GM20000 (cell line): ENCODE measurements around the gene TMEM94.

ENCODE experiments used
- DNase-seq: peaks from one replicate; pipeline ENCODE4 v3.0.0; 2012; ENCODE audit warnings: low spot score
- TF ChIP-seq, protein P1 (sequence below): IDR thresholded peaks from 2 replicates; pipeline ENCODE4 v1.5.1; 2012; ENCODE audit warnings: mild to moderate bottlenecking, control low read depth; ENCODE audit errors: extremely low read depth, missing control alignments

The TMEM94 gene

DNA sequence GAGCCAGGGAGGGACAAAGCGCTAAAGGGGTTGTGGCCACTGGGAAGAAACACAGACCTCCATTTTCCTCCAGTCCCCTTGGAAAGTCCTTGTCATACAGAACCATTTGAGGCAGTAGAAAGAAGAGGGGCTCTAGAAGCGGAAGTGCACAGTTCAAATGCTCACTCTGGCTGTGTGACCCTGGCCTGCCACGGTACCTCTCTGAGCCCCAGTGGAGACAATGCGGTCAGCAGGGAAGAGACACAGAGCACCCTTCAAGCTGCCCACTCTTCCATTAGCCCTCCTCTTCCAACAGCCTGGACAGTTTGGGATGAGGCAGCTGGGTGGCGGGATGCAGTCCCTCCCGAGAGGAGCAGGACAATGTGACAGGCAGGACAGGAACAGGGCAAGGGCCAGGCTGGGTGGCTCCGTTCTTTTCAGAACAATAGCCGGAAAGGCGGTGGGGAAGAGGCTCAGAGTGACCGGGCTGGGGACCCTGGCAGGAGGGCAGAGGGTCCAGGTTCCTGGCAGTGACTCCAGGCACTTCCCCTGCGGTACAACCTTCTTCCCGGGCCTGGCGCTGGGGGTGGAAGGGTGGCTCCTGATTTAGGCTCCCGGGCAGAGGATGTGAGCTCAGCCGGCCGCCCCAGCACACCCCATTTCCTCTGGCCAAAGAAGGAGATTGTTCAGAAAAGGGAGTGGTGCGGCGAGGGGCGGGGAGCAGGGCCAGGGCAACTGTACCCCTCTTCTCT, 53.3 kb downstream of the TMEM94 start:
- TF ChIP-seq, protein P1, sequence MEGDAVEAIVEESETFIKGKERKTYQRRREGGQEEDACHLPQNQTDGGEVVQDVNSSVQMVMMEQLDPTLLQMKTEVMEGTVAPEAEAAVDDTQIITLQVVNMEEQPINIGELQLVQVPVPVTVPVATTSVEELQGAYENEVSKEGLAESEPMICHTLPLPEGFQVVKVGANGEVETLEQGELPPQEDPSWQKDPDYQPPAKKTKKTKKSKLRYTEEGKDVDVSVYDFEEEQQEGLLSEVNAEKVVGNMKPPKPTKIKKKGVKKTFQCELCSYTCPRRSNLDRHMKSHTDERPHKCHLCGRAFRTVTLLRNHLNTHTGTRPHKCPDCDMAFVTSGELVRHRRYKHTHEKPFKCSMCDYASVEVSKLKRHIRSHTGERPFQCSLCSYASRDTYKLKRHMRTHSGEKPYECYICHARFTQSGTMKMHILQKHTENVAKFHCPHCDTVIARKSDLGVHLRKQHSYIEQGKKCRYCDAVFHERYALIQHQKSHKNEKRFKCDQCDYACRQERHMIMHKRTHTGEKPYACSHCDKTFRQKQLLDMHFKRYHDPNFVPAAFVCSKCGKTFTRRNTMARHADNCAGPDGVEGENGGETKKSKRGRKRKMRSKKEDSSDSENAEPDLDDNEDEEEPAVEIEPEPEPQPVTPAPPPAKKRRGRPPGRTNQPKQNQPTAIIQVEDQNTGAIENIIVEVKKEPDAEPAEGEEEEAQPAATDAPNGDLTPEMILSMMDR = no peak
- no peak for DNase-seq

DNA sequence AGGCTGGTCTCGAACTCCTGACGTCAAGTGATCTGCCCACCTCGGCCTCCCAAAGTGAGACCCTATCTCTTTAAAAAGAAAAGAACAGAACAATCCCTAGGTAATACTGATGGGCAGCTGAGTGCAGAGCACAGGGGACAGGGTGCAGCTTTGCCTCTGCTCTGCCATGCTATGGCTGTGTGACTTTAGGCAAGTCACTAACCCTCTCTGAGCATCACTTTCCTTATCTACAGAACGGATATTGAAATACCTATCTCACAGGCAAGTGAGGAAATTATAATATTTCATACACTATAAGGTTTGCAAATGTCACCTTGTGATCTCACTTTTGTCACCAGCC, 54.8 kb downstream of the TMEM94 start:
- DNase-seq = no peak
- TF ChIP-seq, protein P1 = no peak

DNA sequence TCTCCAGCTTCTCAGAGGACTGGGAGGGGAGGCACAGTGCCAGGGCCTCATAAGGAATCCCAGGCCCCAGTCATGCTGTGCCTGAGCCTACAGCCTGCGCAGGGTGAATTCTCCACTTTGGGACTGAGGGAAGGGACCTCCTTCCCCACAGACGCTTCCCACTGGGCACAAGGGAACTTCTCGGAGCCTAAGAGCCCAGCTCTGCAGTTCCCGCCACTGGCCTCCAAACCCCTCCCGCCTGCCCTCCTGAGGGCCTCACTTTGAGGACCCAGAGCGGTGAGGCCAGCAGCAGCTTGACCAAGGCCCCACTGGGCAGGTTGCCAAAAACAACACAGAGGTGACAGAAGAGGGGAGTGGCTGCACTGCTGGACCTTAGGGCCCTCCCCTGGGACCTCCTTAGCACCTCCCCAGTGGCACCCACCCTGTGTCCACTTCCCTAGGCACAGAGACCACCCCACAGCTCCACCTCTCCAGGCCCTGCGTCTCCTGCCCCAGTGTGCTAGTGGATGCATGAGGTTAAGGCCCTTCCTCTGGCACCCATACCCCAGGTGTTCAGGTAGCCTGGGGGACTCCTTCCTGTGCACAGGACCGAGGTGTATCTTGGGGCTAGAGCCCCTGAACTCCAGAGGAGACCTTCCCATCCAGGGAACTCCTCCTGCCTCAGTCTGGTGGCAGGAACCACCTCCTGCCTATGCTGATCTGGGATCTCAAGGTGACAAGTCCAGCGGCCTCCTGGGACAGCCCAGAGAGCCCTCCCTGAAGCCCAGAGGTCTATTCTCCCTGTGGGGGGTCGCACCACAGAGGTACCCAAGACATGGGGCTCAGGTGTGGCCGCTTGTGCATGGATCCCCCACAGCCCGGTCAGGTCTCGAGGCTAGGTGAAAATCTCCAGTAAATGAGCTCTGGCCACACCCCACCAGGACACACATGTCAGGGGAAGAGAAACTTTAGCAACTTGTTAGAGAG, 55.5 kb downstream of the TMEM94 start:
- no peak for DNase-seq
- TF ChIP-seq, protein P1 = no peak

DNA sequence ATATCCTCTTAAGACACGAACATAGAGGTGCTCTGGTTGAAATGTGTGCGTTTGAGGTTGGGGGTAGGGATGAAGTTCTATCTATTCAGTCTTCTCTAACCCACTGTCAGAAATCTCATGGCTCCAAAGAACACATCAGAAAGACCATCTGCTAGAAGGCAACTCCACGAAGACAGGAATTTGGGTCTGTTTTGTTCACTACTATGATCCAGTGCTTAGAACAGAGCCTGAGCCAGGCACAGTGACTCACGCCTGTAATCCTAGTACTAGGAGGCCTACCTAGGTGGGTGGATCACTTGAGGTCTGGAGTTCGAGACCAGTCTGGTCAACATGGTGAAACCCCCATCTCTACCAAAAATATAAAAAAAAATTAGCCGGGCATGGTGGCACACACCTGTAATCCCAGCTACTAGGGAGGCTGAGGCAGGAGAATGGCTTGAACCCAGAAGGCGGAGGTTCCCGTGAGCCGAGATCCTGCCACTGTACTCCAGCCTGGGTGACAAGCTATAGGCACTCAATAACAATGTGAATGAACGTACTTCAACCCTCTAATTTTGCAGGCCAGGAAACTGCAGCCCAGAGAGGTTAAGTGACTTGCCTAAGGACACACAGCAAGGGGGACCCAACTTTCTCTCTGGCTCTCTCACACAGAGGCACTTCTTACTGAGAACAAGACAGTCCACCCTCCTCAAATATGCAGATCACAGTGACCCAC, 56.6 kb downstream of the TMEM94 start:
- TF ChIP-seq, protein P1 = no peak
- DNase-seq = no peak

DNA sequence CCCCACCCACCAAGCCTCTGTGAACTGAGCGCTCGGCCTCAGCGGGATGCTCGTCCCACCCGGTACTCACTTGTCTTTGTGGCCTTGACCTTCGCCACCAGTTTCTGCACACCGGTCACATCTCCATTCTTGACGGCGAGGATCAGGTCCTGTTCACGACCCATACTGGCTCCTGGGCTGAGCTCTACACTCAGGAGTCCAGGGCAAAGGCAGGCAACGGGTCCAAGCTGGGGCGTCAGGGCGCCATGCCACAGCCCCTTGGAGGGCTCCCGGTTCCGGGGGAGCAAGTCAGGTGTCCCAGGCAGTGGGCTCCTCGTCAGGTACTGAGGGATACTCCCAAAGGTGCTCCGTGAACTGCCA, 57.2 kb downstream of the TMEM94 start:
- TF ChIP-seq, protein P1 = no peak
- no peak for DNase-seq

DNA sequence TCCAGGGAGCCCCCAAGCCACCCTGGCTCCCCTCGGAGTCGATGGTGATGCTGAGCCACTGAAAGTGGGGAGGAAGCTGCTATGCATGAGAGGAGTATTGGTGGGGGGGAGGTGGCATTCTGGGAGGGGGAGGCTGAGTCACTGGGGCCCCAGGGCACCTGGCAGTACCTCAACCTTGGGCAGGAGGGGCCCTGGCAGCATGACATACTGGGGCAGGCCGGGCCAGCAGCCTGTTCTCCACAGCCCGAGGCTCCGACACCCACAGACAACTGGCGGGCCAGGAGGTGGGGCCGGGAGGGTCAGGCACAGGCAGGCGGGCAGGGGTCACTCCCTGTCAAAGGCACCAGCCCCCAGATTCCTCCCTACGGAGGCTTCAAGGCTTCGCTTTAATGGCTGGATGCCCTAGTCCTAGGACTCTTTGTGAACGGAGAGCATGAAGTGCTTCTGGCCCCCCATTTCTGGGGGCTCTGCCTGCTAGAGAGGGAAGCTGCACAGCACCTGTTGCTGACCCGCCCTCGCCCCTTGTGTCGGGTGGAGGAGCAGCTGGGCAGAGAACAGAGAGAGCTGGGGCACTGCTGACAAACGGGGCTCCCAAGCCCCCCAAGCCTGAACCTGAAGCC, 58.0 kb downstream of the TMEM94 start:
- DNase-seq = no peak
- TF ChIP-seq, protein P1 = no peak
